Liver (tissue), 9 donors: ENCODE results near the gene NME8. TPM values are rescaled to one million over a fixed set of nuclear protein-coding genes. Genes with fewer than 3 reads are reported as not detected.

Experiments used
- DNase-seq: peaks from one replicate; pipeline ENCODE4 v3.0.0-alpha.2; 2017; ENCODE audit warnings: low spot score
- H3K27ac ChIP-seq, 2 donors: one replicate each; pipeline ENCODE4 v1.7.0; 2013; ENCODE audit warnings: inconsistent platforms in 2 of 2, low read length in 2 of 2, control low read depth in 1 of 2, low read depth in 1 of 2, mild to moderate bottlenecking in 1 of 2
- H3K27me3 ChIP-seq, 4 donors: one replicate each; pipeline versions ENCODE4 v1.6.1 to v1.7.0; 2013; ENCODE audit warnings: low read length in 3 of 4, inconsistent platforms in 1 of 4, mild to moderate bottlenecking in 1 of 4, moderate library complexity in 1 of 4; ENCODE audit not compliant: control insufficient read depth in 4 of 4, insufficient read depth in 4 of 4
- H3K36me3 ChIP-seq, 4 donors: one replicate each; pipeline versions ENCODE4 v1.6.1 to v1.7.0; 2013; ENCODE audit warnings: low read length in 3 of 4, mild to moderate bottlenecking in 3 of 4, low read depth in 1 of 4, moderate library complexity in 1 of 4; ENCODE audit not compliant: control insufficient read depth in 4 of 4, insufficient read depth in 3 of 4
- H3K4me1 ChIP-seq, 4 donors: one replicate each; pipeline versions ENCODE4 v1.6.1 to v1.7.0; 2013; ENCODE audit warnings: low read length in 3 of 4, mild to moderate bottlenecking in 3 of 4, moderate library complexity in 1 of 4; ENCODE audit not compliant: control insufficient read depth in 4 of 4, insufficient read depth in 4 of 4
- H3K4me3 ChIP-seq, 3 donors: one replicate each; pipeline versions ENCODE4 v1.6.1 to v1.7.0; 2013; ENCODE audit warnings: low read length in 3 of 3, control low read depth in 1 of 3, low read depth in 1 of 3, mild to moderate bottlenecking in 1 of 3
- H3K9ac ChIP-seq, 2 donors: one replicate each; pipeline ENCODE4 v1.7.0; 2013; ENCODE audit warnings: low read length in 2 of 2, mild to moderate bottlenecking in 2 of 2, moderate library complexity in 2 of 2, control low read depth in 1 of 2, low read depth in 1 of 2
- H3K9me3 ChIP-seq, 4 donors: one replicate each; pipeline versions ENCODE4 v1.6.1 to v1.7.0; 2013; ENCODE audit warnings: low read length in 3 of 4; ENCODE audit not compliant: control insufficient read depth in 4 of 4
- EGR1 ChIP-seq, 2 donors: IDR thresholded peaks; 2 replicates each; pipeline ENCODE4 v1.6.1; 2016 to 2018; ENCODE audit warnings: antibody characterized with exemption in 2 of 2, low read depth in 2 of 2
- FOXA1 ChIP-seq: IDR thresholded peaks from 2 replicates; pipeline ENCODE4 v1.6.1; 2016; ENCODE audit warnings: antibody characterized with exemption
- FOXA2 ChIP-seq: IDR thresholded peaks from 2 replicates; pipeline ENCODE4 v1.6.1; 2016; ENCODE audit warnings: antibody characterized with exemption
- GABPA ChIP-seq, 2 donors: IDR thresholded peaks in 1 of 2; conservative IDR thresholded peaks in 1 of 2; 2 replicates each; pipeline ENCODE4 v1.6.1; 2016; ENCODE audit warnings: antibody characterized with exemption in 2 of 2, mild to moderate bottlenecking in 1 of 2, moderate library complexity in 1 of 2
- HNF4A ChIP-seq, 2 donors: conservative IDR thresholded peaks; 2 replicates each; pipeline ENCODE4 v1.6.1; 2016; ENCODE audit warnings: antibody characterized with exemption in 2 of 2, mild to moderate bottlenecking in 2 of 2
- HNF4G ChIP-seq: IDR thresholded peaks from 2 replicates; pipeline ENCODE4 v1.6.1; 2016; ENCODE audit warnings: antibody characterized with exemption
- JUND ChIP-seq, 2 donors: IDR thresholded peaks; 2 replicates each; pipeline ENCODE4 v1.6.1; 2016; ENCODE audit warnings: antibody characterized with exemption in 2 of 2
- NR2F2 ChIP-seq: IDR thresholded peaks from 2 replicates; pipeline ENCODE4 v1.6.1; 2016; ENCODE audit warnings: antibody characterized with exemption
- RAD21 ChIP-seq, 2 donors: IDR thresholded peaks; 2 replicates each; pipeline ENCODE4 v1.6.1; 2016; ENCODE audit warnings: antibody characterized with exemption in 2 of 2, mild to moderate bottlenecking in 2 of 2
- RXRA ChIP-seq, 2 donors: IDR thresholded peaks; 2 replicates each; pipeline ENCODE4 v1.6.1; 2017 to 2018; ENCODE audit warnings: antibody characterized with exemption in 2 of 2, mild to moderate bottlenecking in 1 of 2
- SP1 ChIP-seq: IDR thresholded peaks from 2 replicates; pipeline ENCODE4 v1.6.1; 2018; ENCODE audit warnings: antibody characterized with exemption, mild to moderate bottlenecking
- TAF1 ChIP-seq: conservative IDR thresholded peaks from 2 replicates; pipeline ENCODE4 v1.6.1; 2016; ENCODE audit warnings: antibody characterized with exemption, mild to moderate bottlenecking
- YY1 ChIP-seq: IDR thresholded peaks from 2 replicates; pipeline ENCODE4 v1.6.1; 2016; ENCODE audit warnings: antibody characterized with exemption, mild to moderate bottlenecking
- WGBS: extraction: QIAGEN DNeasy Blood & Tissue Kit; methylation state at CpG from one replicate; pipeline ENCODE4 v1.1.7; 2013; 5-methylcytosine and 5-hydroxymethylcytosine counted together
- polyA plus RNA-seq, 2 donors: library from polyadenylated mRNA; stranded (reverse) in 1 of 2; unstranded in 1 of 2; fragments of 200-250 nt in 1 of 2; fragments of >200 nt in 1 of 2; fragmentation: Nextera tagmentation in 1 of 2; extraction: Ambion mirVana in 1 of 2; gene quantifications; one replicate each; pipeline versions ENCODE4 v1.2.1 to v1.2.3, GENCODE V29; 2013 to 2015
- total RNA-seq, 2 donors: library from RNA; depleted of rRNA; stranded (reverse); fragments of >200 nt; gene quantifications; one replicate each; pipeline ENCODE4 v1.2.3, GENCODE V29; 2014
- TF ChIP-seq, protein P1 (sequence below): IDR thresholded peaks from 2 replicates; pipeline ENCODE4 v1.6.1; 2016; ENCODE audit warnings: antibody characterized with exemption
- TF ChIP-seq, protein P2 (sequence below): IDR thresholded peaks from 2 replicates; pipeline ENCODE4 v1.6.1; 2016; ENCODE audit warnings: antibody characterized with exemption
- TF ChIP-seq, protein P3 (sequence below): fragments of 150-350 bp; IDR thresholded peaks from 2 replicates; pipeline ENCODE4 v1.5.1; 2017; ENCODE audit warnings: improper control_type of control experiment, low read depth, low read length; ENCODE audit not compliant: missing input control
- TF ChIP-seq, protein P4 (sequence below): IDR thresholded peaks from 2 replicates; pipeline ENCODE4 v1.6.1; 2016; ENCODE audit warnings: antibody characterized with exemption, mild to moderate bottlenecking
- TF ChIP-seq, protein P5 (sequence below): IDR thresholded peaks from 2 replicates; pipeline ENCODE4 v1.6.1; 2016; ENCODE audit warnings: antibody characterized with exemption
- donor health status: healthy.
- donor health status: healthy.
- donor health status: healthy.
- donor health status: healthy.
- donor health status: healthy.

NME8 gene
- total and polyA plus RNA-seq, 4 donors, result 0.08 to 0.09 TPM; not detected in 2

DNA sequence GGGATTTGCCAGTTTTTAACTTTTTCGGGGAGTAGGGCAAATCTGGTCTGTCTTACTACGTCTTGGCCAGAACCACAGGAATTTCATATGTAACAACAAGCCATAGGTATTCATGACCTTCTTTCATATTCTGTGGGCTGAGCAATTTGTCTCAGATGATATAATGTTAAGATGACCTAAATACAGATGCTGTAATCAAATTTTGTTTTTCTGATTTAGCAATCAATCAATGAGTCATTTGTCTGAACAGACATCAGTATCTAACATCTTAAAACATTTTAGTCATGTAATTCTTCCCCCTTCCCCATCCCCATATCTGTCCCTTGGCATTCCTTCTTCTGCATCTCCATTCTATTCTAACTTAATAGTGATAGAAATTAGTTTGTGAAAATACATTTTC is 24.8 kb upstream of the NME8 start:
- 63% methylated on average over 2 of the region's 2 CpGs for WGBS
- H3K36me3 ChIP-seq, result no peaks in the 10 kb centered on the region
- no peak for DNase-seq
- H3K27ac ChIP-seq, result no peak overlapping the region
- peaks cover 0 to 4% (median 3%) of the 10 kb centered on the region in 4 donors for H3K9me3 ChIP-seq
- H3K9ac ChIP-seq, result no peak overlapping the region
- TF ChIP-seq RXRA (IDR thresholded peaks at IDR 0.05) (no peak), GABPA (IDR thresholded peaks at IDR 0.05 in 1 of 2, conservative IDR thresholded peaks at IDR 0.05 in 1 of 2) (no peak), SP1 (no peak), YY1 (no peak), JUND (IDR thresholded peaks at IDR 0.05) (no peak), HNF4G (no peak), TAF1 (no peak)
- H3K27me3 ChIP-seq, result peaks cover 0 to 3% (median 0%) of the 10 kb centered on the region in 4 donors
- H3K4me1 ChIP-seq, result no peaks in the 10 kb centered on the region
- no peak overlapping the region for H3K4me3 ChIP-seq

DNA sequence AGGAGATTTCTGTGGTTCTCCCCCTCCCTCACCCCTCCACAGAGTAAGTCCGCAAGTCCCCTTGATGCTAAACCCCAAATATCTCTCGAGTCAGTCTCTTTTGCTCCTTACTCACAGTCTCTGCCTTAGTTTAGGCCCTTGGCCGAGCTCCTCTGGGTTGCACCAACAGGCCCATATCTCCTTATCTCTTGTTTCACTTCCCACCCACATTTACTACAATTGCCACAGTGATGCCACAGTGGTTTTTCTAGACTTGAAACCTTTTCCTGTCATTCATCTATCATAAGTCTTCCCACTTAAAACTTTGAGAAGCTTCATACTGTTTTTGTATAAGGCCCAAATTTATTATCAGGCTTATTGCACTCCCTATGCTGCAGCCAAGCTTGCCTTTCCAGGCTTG is 23.4 kb upstream of the NME8 start:
- Histone ChIP-seq H3K27ac (no peak overlapping the region), H3K36me3 (no peaks in the 10 kb centered on the region), H3K27me3 (peaks cover 0 to 3% (median 0%) of the 10 kb centered on the region in 4 donors), H3K9ac (no peak overlapping the region), H3K9me3 (peaks cover 0 to 4% (median 3%) of the 10 kb centered on the region in 4 donors), H3K4me3 (no peak overlapping the region), H3K4me1 (no peaks in the 10 kb centered on the region)
- 51% methylated on average over 3 of the region's 3 CpGs for WGBS
- TF ChIP-seq RXRA (IDR thresholded peaks at IDR 0.05) (no peak), FOXA2 (no peak), NR2F2 (no peak), RAD21 (IDR thresholded peaks at IDR 0.05) (no peak), FOXA1 (no peak), HNF4A (conservative IDR thresholded peaks at IDR 0.05) (no peak), GABPA (IDR thresholded peaks at IDR 0.05 in 1 of 2, conservative IDR thresholded peaks at IDR 0.05 in 1 of 2) (no peak), YY1 (no peak), EGR1 (IDR thresholded peaks at IDR 0.05; ENCODE audit: low read depth in 2 of 2) (no peak), SP1 (no peak), TAF1 (no peak), JUND (IDR thresholded peaks at IDR 0.05) (no peak), HNF4G (no peak)
- TF ChIP-seq, protein P1, sequence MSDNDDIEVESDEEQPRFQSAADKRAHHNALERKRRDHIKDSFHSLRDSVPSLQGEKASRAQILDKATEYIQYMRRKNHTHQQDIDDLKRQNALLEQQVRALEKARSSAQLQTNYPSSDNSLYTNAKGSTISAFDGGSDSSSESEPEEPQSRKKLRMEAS, result no peak
- TF ChIP-seq, protein P2, sequence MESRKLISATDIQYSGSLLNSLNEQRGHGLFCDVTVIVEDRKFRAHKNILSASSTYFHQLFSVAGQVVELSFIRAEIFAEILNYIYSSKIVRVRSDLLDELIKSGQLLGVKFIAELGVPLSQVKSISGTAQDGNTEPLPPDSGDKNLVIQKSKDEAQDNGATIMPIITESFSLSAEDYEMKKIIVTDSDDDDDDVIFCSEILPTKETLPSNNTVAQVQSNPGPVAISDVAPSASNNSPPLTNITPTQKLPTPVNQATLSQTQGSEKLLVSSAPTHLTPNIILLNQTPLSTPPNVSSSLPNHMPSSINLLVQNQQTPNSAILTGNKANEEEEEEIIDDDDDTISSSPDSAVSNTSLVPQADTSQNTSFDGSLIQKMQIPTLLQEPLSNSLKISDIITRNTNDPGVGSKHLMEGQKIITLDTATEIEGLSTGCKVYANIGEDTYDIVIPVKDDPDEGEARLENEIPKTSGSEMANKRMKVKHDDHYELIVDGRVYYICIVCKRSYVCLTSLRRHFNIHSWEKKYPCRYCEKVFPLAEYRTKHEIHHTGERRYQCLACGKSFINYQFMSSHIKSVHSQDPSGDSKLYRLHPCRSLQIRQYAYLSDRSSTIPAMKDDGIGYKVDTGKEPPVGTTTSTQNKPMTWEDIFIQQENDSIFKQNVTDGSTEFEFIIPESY, result no peak
- TF ChIP-seq, protein P3, sequence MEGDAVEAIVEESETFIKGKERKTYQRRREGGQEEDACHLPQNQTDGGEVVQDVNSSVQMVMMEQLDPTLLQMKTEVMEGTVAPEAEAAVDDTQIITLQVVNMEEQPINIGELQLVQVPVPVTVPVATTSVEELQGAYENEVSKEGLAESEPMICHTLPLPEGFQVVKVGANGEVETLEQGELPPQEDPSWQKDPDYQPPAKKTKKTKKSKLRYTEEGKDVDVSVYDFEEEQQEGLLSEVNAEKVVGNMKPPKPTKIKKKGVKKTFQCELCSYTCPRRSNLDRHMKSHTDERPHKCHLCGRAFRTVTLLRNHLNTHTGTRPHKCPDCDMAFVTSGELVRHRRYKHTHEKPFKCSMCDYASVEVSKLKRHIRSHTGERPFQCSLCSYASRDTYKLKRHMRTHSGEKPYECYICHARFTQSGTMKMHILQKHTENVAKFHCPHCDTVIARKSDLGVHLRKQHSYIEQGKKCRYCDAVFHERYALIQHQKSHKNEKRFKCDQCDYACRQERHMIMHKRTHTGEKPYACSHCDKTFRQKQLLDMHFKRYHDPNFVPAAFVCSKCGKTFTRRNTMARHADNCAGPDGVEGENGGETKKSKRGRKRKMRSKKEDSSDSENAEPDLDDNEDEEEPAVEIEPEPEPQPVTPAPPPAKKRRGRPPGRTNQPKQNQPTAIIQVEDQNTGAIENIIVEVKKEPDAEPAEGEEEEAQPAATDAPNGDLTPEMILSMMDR, result no peak
- TF ChIP-seq, protein P4, sequence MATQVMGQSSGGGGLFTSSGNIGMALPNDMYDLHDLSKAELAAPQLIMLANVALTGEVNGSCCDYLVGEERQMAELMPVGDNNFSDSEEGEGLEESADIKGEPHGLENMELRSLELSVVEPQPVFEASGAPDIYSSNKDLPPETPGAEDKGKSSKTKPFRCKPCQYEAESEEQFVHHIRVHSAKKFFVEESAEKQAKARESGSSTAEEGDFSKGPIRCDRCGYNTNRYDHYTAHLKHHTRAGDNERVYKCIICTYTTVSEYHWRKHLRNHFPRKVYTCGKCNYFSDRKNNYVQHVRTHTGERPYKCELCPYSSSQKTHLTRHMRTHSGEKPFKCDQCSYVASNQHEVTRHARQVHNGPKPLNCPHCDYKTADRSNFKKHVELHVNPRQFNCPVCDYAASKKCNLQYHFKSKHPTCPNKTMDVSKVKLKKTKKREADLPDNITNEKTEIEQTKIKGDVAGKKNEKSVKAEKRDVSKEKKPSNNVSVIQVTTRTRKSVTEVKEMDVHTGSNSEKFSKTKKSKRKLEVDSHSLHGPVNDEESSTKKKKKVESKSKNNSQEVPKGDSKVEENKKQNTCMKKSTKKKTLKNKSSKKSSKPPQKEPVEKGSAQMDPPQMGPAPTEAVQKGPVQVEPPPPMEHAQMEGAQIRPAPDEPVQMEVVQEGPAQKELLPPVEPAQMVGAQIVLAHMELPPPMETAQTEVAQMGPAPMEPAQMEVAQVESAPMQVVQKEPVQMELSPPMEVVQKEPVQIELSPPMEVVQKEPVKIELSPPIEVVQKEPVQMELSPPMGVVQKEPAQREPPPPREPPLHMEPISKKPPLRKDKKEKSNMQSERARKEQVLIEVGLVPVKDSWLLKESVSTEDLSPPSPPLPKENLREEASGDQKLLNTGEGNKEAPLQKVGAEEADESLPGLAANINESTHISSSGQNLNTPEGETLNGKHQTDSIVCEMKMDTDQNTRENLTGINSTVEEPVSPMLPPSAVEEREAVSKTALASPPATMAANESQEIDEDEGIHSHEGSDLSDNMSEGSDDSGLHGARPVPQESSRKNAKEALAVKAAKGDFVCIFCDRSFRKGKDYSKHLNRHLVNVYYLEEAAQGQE, result no peak
- TF ChIP-seq, protein P5, sequence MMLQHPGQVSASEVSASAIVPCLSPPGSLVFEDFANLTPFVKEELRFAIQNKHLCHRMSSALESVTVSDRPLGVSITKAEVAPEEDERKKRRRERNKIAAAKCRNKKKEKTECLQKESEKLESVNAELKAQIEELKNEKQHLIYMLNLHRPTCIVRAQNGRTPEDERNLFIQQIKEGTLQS, result no peak
- no peak for DNase-seq
